ENCODE measurements around the gene HAPLN3. TPM values are rescaled to one million over a fixed set of nuclear protein-coding genes. Genes with fewer than 3 reads are reported as not detected.
A peak's percentile ranks its signal among the peaks of the same experiment; 100 is the strongest.

Gene HAPLN3
- total and polyA plus RNA-seq, 2 experiments from 2014 or later = 4.5 to 6.7 TPM

GRCh38 chr15:88897456-88898194 is 2.3 kb upstream of the HAPLN3 start:
- Histone ChIP-seq H2AFZ (no peak overlapping the region), H3F3A (ENCODE audit: insufficient read depth) (no peaks in the 10 kb centered on the region), H3K9ac (no peak overlapping the region), H4K20me1 (ENCODE audit: insufficient read depth) (no peaks in the 10 kb centered on the region), H3K27ac (no peak overlapping the region), H3K9me3 (ENCODE audit: low read depth) (no peaks in the 10 kb centered on the region), H3K4me1 (ENCODE audit: insufficient read depth) (no peaks in the 10 kb centered on the region), H3K4me3 (no peak overlapping the region), H3K36me3 (ENCODE audit: low read depth) (no peaks in the 10 kb centered on the region), H3K4me2 (ENCODE audit: unreplicated experiment) (no peak overlapping the region), H3K9me2 (ENCODE audit: insufficient read depth) (no peaks in the 10 kb centered on the region), H3K79me2 (ENCODE audit: insufficient read depth) (no peaks in the 10 kb centered on the region), H3K27me3 (replicated peaks; ENCODE audit: insufficient read depth) (no peaks in the 10 kb centered on the region)
- 20 to 23% methylated on average over 12 of the region's 12 CpGs for WGBS, 2 experiments (ENCODE audit: low coverage in 1 of 2, low lambda C conversion rate in 2 of 2, missing lambda C conversion rate in 2 of 2)
- in situ Hi-C loops (cut with MboI) = no loop called here
- no peak for TF ChIP-seq EZH2 (IDR thresholded peaks at IDR 0.05; ENCODE audit: insufficient read depth, poor library complexity, severe bottlenecking)
- TF ChIP-seq EZH2phosphoT487 (IDR thresholded peaks at IDR 0.05; ENCODE audit: insufficient read depth, low read depth) = no peak
- DNase-seq = peak; percentile 93

GRCh38 chr15:88897142-88897455 is 1.8 kb upstream of the HAPLN3 start:
- H3K27me3 ChIP-seq (replicated peaks; ENCODE audit: insufficient read depth) = no peaks in the 10 kb centered on the region
- WGBS, 2 experiments (ENCODE audit: low coverage in 1 of 2, low lambda C conversion rate in 2 of 2, missing lambda C conversion rate in 2 of 2) = 27 to 30% methylated on average over 8 of the region's 8 CpGs
- H4K20me1 ChIP-seq (ENCODE audit: insufficient read depth) = no peaks in the 10 kb centered on the region
- in situ Hi-C loops (cut with MboI) = no loop called here
- no peaks in the 10 kb centered on the region for H3K36me3 ChIP-seq (ENCODE audit: low read depth)
- H3K4me2 ChIP-seq (ENCODE audit: unreplicated experiment) = no peak overlapping the region
- H3F3A ChIP-seq (ENCODE audit: insufficient read depth) = no peaks in the 10 kb centered on the region
- no peaks in the 10 kb centered on the region for H3K4me1 ChIP-seq (ENCODE audit: insufficient read depth)
- H3K9me2 ChIP-seq (ENCODE audit: insufficient read depth) = no peaks in the 10 kb centered on the region
- no peak overlapping the region for H3K27ac ChIP-seq
- no peaks in the 10 kb centered on the region for H3K9me3 ChIP-seq (ENCODE audit: low read depth)
- no peaks in the 10 kb centered on the region for H3K79me2 ChIP-seq (ENCODE audit: insufficient read depth)
- H2AFZ ChIP-seq = no peak overlapping the region
- no peak for DNase-seq
- H3K4me3 ChIP-seq = no peak overlapping the region
- H3K9ac ChIP-seq = no peak overlapping the region
- TF ChIP-seq EZH2phosphoT487 (IDR thresholded peaks at IDR 0.05; ENCODE audit: insufficient read depth, low read depth) = no peak
- TF ChIP-seq EZH2 (IDR thresholded peaks at IDR 0.05; ENCODE audit: insufficient read depth, poor library complexity, severe bottlenecking) = no peak

GRCh38 chr15:88896333-88897033 is 1.1 kb upstream of the HAPLN3 start:
- Histone ChIP-seq H3K36me3 (ENCODE audit: low read depth) (no peaks in the 10 kb centered on the region), H3K4me1 (ENCODE audit: insufficient read depth) (no peaks in the 10 kb centered on the region), H3K4me3 (no peak overlapping the region), H3K9me2 (ENCODE audit: insufficient read depth) (no peaks in the 10 kb centered on the region), H3K9me3 (ENCODE audit: low read depth) (no peaks in the 10 kb centered on the region), H3K9ac (no peak overlapping the region), H3K27ac (no peak overlapping the region), H4K20me1 (ENCODE audit: insufficient read depth) (no peaks in the 10 kb centered on the region), H3K4me2 (ENCODE audit: unreplicated experiment) (no peak overlapping the region), H3F3A (ENCODE audit: insufficient read depth) (no peaks in the 10 kb centered on the region), H3K27me3 (replicated peaks; ENCODE audit: insufficient read depth) (no peaks in the 10 kb centered on the region), H3K79me2 (ENCODE audit: insufficient read depth) (no peaks in the 10 kb centered on the region), H2AFZ (no peak overlapping the region)
- 78 to 79% methylated on average over 8 of the region's 8 CpGs for WGBS, 2 experiments (ENCODE audit: low coverage in 1 of 2, low lambda C conversion rate in 2 of 2, missing lambda C conversion rate in 2 of 2)
- no peak for DNase-seq
- TF ChIP-seq EZH2 (IDR thresholded peaks at IDR 0.05; ENCODE audit: insufficient read depth, poor library complexity, severe bottlenecking) (no peak), EZH2phosphoT487 (IDR thresholded peaks at IDR 0.05; ENCODE audit: insufficient read depth, low read depth) (no peak)
- in situ Hi-C loops (cut with MboI) = no loop called here

- no peaks in the 10 kb centered on the region for H3K79me2 ChIP-seq (ENCODE audit: insufficient read depth)
- H3K9ac ChIP-seq = no peak overlapping the region
- no peaks in the 10 kb centered on the region for H3K27me3 ChIP-seq (replicated peaks; ENCODE audit: insufficient read depth)
- no peak for TF ChIP-seq EZH2phosphoT487 (IDR thresholded peaks at IDR 0.05; ENCODE audit: insufficient read depth, low read depth)
- no peak for TF ChIP-seq EZH2 (IDR thresholded peaks at IDR 0.05; ENCODE audit: insufficient read depth, poor library complexity, severe bottlenecking)
- H3F3A ChIP-seq (ENCODE audit: insufficient read depth) = peaks cover 5% of the 10 kb centered on the region; the same call in 1 of the 2 replicates
- H3K36me3 ChIP-seq (ENCODE audit: low read depth) = no peaks in the 10 kb centered on the region
- no peak overlapping the region; the same call in 1 of the 2 replicates for H2AFZ ChIP-seq
- H3K4me2 ChIP-seq (ENCODE audit: unreplicated experiment) = no peak overlapping the region
- H3K9me3 ChIP-seq (ENCODE audit: low read depth) = no peaks in the 10 kb centered on the region
- WGBS, 2 experiments (ENCODE audit: low coverage in 1 of 2, low lambda C conversion rate in 2 of 2, missing lambda C conversion rate in 2 of 2) = 42 to 47% methylated on average over 23 of the region's 23 CpGs
- in situ Hi-C loops (cut with MboI) = no loop called here
- DNase-seq = peak; percentile 40
- no peaks in the 10 kb centered on the region for H4K20me1 ChIP-seq (ENCODE audit: insufficient read depth)
- no peak overlapping the region; the same call in 1 of the 2 replicates for H3K4me3 ChIP-seq
- H3K4me1 ChIP-seq (ENCODE audit: insufficient read depth) = no peaks in the 10 kb centered on the region
- H3K9me2 ChIP-seq (ENCODE audit: insufficient read depth) = no peaks in the 10 kb centered on the region
- H3K27ac ChIP-seq = no peak overlapping the region
Observed at GRCh38 chr15:88894348-88894818, 961 bp downstream of the HAPLN3 start.
